ENCODE measurements around the gene LYRM9.

GRCh38 chr17:27888945-27889344 is 4.2 kb downstream of the LYRM9 start:
- no peak for TF ChIP-seq CTCF (IDR thresholded peaks at IDR 0.05; ENCODE audit: low read depth, low read length, poor library complexity, severe bottlenecking)
- TF ChIP-seq EZH2phosphoT487 (IDR thresholded peaks at IDR 0.05; ENCODE audit: borderline replicate concordance, low read length), result no peak
